Renal cortical epithelial cell (primary cell): Measurements from ENCODE around the gene PAX5. TPM values are rescaled to one million over a fixed set of nuclear protein-coding genes. Genes with fewer than 3 reads are reported as not detected.
A peak's percentile ranks its signal among the peaks of the same experiment; 100 is the strongest.

Experiments used
- DNase-seq: peaks from one replicate; pipeline ENCODE4 v3.0.0-alpha.2; 2011; ENCODE audit warnings: low read depth
- total RNA-seq: library from RNA; depleted of rRNA; stranded (reverse); fragments of >200 nt; gene quantifications from 2 replicates; pipeline ENCODE4 v1.2.3, GENCODE V29; 2014

Gene PAX5
- total RNA-seq, 1 donor from 2014 or later, result not detected

- no peak for DNase-seq
Observed at GRCh38 chr9:36837431-36838405, 196.3 kb downstream of the PAX5 start.

DNA sequence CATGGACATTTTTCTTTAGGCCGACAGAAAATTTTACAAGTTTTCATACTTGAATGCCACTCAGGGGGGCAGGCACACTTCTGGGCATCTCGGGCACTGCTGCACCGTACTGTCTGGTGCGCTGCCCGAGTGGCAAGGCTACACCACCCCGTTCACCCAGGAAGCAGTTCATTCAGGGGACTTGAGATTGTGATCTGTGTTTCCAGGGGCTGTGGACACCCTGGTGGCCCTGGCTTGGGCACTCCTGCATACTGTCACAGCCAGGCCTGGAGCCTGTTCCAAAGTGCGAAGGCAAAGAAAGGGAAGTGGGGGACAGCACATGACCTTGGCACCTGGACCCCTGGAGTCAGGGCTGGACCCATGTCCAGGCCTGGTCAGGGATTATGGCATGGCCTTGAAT lies 197.6 kb downstream of the PAX5 start:
- no peak for DNase-seq

DNA sequence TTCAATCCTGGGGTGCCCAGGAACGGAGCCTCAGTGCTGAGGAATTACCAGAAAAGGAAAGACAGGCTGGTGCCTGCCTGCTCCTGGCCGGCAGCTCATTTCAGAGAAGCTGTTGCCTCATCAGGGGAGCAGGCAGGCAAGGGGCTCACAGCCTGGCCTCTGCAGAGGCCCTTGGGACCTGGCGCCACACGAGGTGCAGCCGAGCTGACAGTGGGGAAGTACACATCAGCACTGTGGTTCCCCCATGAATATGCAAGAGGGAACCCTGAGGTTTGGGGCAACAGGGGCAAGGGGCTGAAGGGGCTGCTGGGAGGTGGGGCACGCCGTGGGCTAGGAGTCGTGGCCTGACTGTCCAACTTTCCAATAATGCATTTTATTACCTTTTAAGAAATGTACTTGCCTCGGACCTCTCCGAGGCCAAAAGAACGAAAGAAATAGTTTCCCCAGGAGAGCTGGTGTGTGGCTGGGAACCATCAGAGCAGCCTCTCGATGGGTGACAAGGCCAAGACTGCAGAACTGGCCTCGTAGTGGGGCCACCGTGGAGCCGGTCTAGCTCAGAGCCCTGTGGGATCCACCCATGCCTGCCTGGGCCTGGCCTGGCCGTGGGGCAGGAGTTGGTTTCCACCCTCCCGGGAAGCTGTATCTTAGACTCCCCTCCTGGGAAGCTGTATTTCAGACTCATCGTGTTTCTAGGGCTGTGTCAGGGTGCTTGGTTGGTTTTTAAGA lies 198.6 kb downstream of the PAX5 start:
- DNase-seq, result no peak

GRCh38 chr9:36834736-36835135 lies 199.3 kb downstream of the PAX5 start:
- DNase-seq, result no peak

DNA sequence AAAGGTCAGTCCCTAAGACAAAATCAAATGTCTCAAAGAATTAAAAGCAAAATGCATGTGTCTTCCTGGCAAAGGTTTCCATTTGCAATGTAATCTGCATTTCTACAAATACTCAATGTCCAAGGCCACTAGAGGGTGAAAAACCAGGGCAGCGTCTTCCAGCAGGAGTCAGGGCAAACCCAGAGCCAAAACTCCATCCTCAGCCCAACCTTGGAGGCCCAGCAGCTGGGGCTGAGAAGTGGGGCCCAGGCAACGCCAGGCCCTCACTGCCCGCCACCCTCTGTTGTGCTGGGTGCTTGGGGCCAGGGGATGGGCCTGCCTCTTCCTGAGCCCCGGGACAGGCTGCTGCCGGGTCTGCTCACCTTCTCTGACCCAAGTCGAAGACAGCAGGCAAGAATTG lies 200.1 kb downstream of the PAX5 start:
- DNase-seq, result no peak

- no peak for DNase-seq
Observed at GRCh38 chr9:36832164-36832795, 201.8 kb downstream of the PAX5 start.

- DNase-seq, result no peak
Observed at GRCh38 chr9:36831381-36832161, 202.5 kb downstream of the PAX5 start.

- DNase-seq, result peak; percentile 51
Observed at GRCh38 chr9:36828611-36829013, 205.5 kb downstream of the PAX5 start.

GRCh38 chr9:36827593-36827992 lies 206.5 kb downstream of the PAX5 start:
- DNase-seq, result no peak

- no peak for DNase-seq
Observed at GRCh38 chr9:36826581-36826980, 207.5 kb downstream of the PAX5 start.

DNA sequence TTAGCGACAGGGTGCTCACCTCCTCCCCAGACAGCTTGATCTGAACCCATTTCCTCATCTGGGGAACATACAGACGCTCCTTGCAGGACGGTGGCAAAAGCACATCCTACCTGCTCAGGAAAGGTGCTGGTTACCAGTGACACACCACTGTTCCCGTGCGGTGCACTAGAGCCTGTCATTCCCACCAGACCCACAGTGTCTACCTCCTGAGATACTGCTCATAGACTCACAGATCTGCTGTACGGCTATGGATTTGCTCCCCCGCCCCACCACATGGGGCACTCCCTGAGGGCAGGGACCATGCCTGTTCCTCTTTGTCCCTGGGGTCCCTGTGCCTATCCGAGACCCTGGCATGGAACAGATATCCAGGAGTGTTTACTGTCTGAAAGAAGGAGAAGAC lies 208.9 kb downstream of the PAX5 start:
- no peak for DNase-seq

- DNase-seq, result no peak
Observed at GRCh38 chr9:36823934-36824333, 210.1 kb downstream of the PAX5 start.

GRCh38 chr9:36823466-36823865 lies 210.6 kb downstream of the PAX5 start:
- DNase-seq, result no peak

- DNase-seq, result no peak
Observed at GRCh38 chr9:36822201-36822600, 211.9 kb downstream of the PAX5 start.

DNA sequence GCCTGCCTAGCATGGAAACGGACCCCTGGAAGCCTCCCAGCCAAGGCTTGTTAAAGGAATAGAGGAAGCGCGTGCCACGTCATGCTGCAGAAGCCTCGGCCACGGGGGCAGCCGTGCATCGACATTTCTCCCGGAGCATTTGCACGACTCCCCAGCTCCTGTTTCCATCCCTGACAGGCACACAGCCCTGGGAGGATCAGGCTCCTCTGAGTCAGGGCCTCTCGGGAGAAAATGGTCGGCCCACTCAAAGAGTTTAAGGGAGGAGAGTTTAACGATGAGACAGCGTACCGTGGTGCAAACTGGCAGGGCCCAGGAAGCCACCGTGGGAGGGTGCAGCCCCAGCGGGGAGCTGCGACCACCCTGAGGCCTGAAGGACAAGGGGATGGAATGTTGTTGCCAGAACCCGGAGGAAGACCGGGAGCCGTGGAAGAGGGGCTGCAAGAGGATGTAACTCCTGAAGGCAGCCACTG lies 213.6 kb downstream of the PAX5 start:
- DNase-seq, result no peak

DNA sequence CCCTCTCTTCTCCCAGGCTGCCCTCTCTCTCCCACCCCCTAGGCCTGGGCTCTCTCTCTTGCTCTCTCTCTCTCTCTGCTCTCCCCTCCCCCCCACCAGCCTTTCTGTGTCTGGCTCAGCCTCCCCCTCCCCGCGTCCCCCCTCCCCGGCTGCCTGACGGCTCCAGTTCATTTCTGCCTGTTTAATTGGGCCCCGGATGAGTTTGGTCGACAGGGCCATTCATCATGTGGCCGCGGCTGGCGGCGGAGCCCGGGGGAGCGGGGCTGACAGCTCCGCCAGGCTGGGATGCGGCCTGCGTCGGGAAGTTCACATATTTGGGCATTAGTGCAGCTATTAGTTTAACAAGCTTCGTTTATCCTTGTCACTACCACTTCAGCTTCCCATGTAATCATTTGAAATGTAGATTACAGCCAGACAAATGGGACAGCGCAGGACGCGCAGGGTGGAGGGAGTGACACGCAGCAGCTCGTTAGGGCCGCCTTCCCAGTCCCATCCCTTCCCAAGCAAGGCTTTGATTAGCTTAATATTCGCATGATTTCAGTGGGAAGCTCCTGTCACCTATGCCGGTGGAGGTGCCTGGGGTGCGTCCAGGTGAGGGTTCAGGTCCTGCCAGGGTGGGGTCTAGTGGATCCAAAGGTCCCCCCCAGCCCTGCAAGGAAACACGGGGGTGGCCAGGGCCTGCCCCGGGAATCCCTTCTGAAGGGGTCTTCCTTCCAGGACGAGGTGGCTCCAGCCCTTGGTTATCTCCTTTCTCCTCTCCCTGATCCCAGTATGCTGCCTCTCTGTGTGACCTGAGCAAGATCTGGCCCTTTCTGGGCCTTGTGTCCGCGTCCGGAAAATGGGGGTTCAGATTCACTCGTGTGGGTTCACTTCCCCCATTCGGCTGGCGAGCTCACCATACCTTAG lies 214.8 kb downstream of the PAX5 start:
- DNase-seq, result no peak

GRCh38 chr9:36818242-36818938 lies 215.7 kb downstream of the PAX5 start:
- DNase-seq, result no peak

- DNase-seq, result no peak
Observed at GRCh38 chr9:36817160-36817834, 216.8 kb downstream of the PAX5 start.

- no peak for DNase-seq
Observed at GRCh38 chr9:36816371-36816770, 217.7 kb downstream of the PAX5 start.
